K562 (cell line): ENCODE results near the gene BTAF1. TPM values are rescaled to one million over a fixed set of nuclear protein-coding genes. Genes with fewer than 3 reads are reported as not detected.

Experiments used
- ATAC-seq: fragments of 200-7000 bp; cut with Tn5 transposase; 3 replicates; pipeline ENCODE4 v1.9.1; 2020; ENCODE audit warnings: moderate library complexity
- BruUV-seq: library from RNA; stranded (reverse); fragments of 400-500 nt; replicated peaks from 2 replicates; lab custom pipeline; 2021; lab: Mats Ljungman, UMichigan
- CTCF ChIA-PET: fragments of 300-600 bp; formaldehyde crosslinking; extraction: SDS; loops from one replicate; lab custom pipeline; 2021; ENCODE audit warnings: low intra/inter-chr PET ratio; lab: Yijun Ruan, JAX
- POLR2A ChIA-PET: fragments of 300-600, 350-650 bp; sonication (Branson Sonifier 250); formaldehyde crosslinking; extraction: SDS; loops from one replicate; lab custom pipeline; 2021; ENCODE audit warnings: antibody characterized with exemption, inconsistent platforms; lab: Yijun Ruan, JAX
- DNase-seq, 4 experiments: peaks; one replicate each; pipeline versions ENCODE4 v3.0.0 to v3.0.0-alpha.2; 2011 to 2018; ENCODE audit warnings: low spot score in 3 of 4, mixed read lengths in 3 of 4; ENCODE audit errors: extremely low read depth in 1 of 4
- FAIRE-seq: peaks from 2 replicates; lab custom pipeline; 2011; peaks lifted over from hg19 to GRCh38; lab: Jason Lieb, UNC
- H2AFZ ChIP-seq: 2 replicates; pipeline ENCODE4 v1.6.0; 2011; ENCODE audit warnings: low read depth, low read length, control low read depth, inconsistent platforms
- H3K27ac ChIP-seq: fragments of 200-600 bp; 3 replicates; pipeline ENCODE4 v1.8.0; 2011; ENCODE audit warnings: low read depth, mild to moderate bottlenecking, control low read depth, inconsistent platforms, low read length, moderate library complexity, mixed read lengths; ENCODE audit errors: extremely low read depth
- H3K27me3 ChIP-seq, 2 experiments: fragments of 300-600 bp in 1 of 2; 2 replicates in 1 of 2; 3 replicates in 1 of 2; pipeline versions ENCODE4 v1.6.0 to v1.8.0; 2011; ENCODE audit warnings: inconsistent platforms in 2 of 2, low read length in 2 of 2, mild to moderate bottlenecking in 1 of 2, mixed read lengths in 1 of 2, moderate library complexity in 1 of 2; ENCODE audit not compliant: control insufficient read depth in 2 of 2, insufficient read depth in 2 of 2
- H3K36me3 ChIP-seq: fragments of 300-600 bp; 3 replicates; pipeline ENCODE4 v1.8.0; 2011; ENCODE audit warnings: mild to moderate bottlenecking, low read length, inconsistent platforms; ENCODE audit not compliant: control insufficient read depth, insufficient read depth
- H3K4me1 ChIP-seq, 2 experiments: fragments of 200-600 bp in 1 of 2; replicated peaks in 1 of 2; 2 replicates in 1 of 2; 3 replicates in 1 of 2; pipeline versions ENCODE4 v1.5.1 to v1.8.0; 2011; ENCODE audit warnings: inconsistent platforms in 2 of 2, low read length in 2 of 2, mild to moderate bottlenecking in 1 of 2, mixed read lengths in 1 of 2, moderate library complexity in 1 of 2; ENCODE audit not compliant: control insufficient read depth in 2 of 2, insufficient read depth in 2 of 2
- H3K4me2 ChIP-seq: 2 replicates; pipeline ENCODE4 v1.6.1; 2011; ENCODE audit warnings: low read length, control low read depth, inconsistent platforms, mixed read lengths; ENCODE audit not compliant: insufficient read depth
- H3K4me3 ChIP-seq: fragments of 200-600 bp; sonication (generic), shearing (Covaris generic); 2 replicates; pipeline ENCODE4 v1.5.1; 2016; ENCODE audit warnings: control low read depth, inconsistent platforms
- H3K79me2 ChIP-seq: fragments of 200-600 bp; 3 replicates; pipeline ENCODE4 v1.8.0; 2011; ENCODE audit warnings: low read length, inconsistent platforms; ENCODE audit not compliant: control insufficient read depth, insufficient read depth
- H3K9ac ChIP-seq, 2 experiments: 2 replicates each; pipeline versions ENCODE4 v1.6.0 to v1.6.1; 2011; ENCODE audit warnings: low read depth in 2 of 2, low read length in 2 of 2, control low read depth in 1 of 2, inconsistent platforms in 1 of 2, mild to moderate bottlenecking in 1 of 2, mixed read lengths in 1 of 2; ENCODE audit not compliant: insufficient read depth in 1 of 2
- H3K9me1 ChIP-seq: one replicate; pipeline ENCODE4 v1.6.0; 2011; ENCODE audit warnings: inconsistent platforms, mild to moderate bottlenecking, low read length, moderate library complexity; ENCODE audit not compliant: control insufficient read depth, insufficient read depth
- H3K9me3 ChIP-seq: replicated peaks from 2 replicates; pipeline ENCODE4 v1.5.1; 2011; ENCODE audit warnings: low read depth, low read length, inconsistent platforms; ENCODE audit not compliant: control insufficient read depth, insufficient read depth
- H4K20me1 ChIP-seq: replicated peaks from 2 replicates; pipeline ENCODE4 v1.6.1; 2011; ENCODE audit warnings: low read length, inconsistent platforms, mixed read lengths; ENCODE audit not compliant: control insufficient read depth, insufficient read depth
- CHD2 ChIP-seq: IDR thresholded peaks from 2 replicates; pipeline ENCODE4 v1.6.1; 2011; ENCODE audit warnings: low read depth, low read length
- DIDO1 ChIP-seq: fragments of 450-650 bp; IDR thresholded peaks from 2 replicates; pipeline ENCODE4 v1.6.1; 2016; ENCODE audit warnings: low read depth, missing biosample characterization, missing genetic modification characterization
- EP300 ChIP-seq: IDR thresholded peaks from 2 replicates; pipeline ENCODE4 v1.6.1; 2012; ENCODE audit warnings: low read length, improper control_type of control experiment
- ERF ChIP-seq: fragments of 450-650 bp; formaldehyde crosslinking; IDR thresholded peaks from 2 replicates; pipeline ENCODE4 v1.4.0; 2020; ENCODE audit warnings: mild to moderate bottlenecking, mixed read lengths
- HEY1 ChIP-seq: fragments of 250-450 bp; sonication (Bioruptor Pico); IDR thresholded peaks from 2 replicates; pipeline ENCODE4 v1.5.0; 2020; ENCODE audit warnings: mild to moderate bottlenecking, moderate library complexity, borderline replicate concordance
- NFIC ChIP-seq: fragments of 450-650 bp; IDR thresholded peaks from 2 replicates; pipeline ENCODE4 v1.6.1; 2017; ENCODE audit warnings: mild to moderate bottlenecking, inconsistent platforms
- POLR3A ChIP-seq: IDR thresholded peaks from 2 replicates; pipeline ENCODE4 v1.6.1; 2011; ENCODE audit warnings: borderline replicate concordance, mild to moderate bottlenecking, moderate library complexity; ENCODE audit not compliant: insufficient read length, insufficient read depth; ENCODE audit errors: extremely low read depth
- POU5F1 ChIP-seq: fragments of 150-350 bp; IDR thresholded peaks from 2 replicates; pipeline ENCODE4 v1.6.1; 2014; ENCODE audit warnings: borderline replicate concordance, low read length, low read depth, mild to moderate bottlenecking; ENCODE audit not compliant: partially characterized antibody
- PYGO2 ChIP-seq: fragments of 450-650 bp; IDR thresholded peaks from 2 replicates; pipeline ENCODE4 v1.6.1; 2016; ENCODE audit warnings: mild to moderate bottlenecking, missing genetic modification characterization, moderate library complexity, missing compliant biosample characterization
- SIRT6 ChIP-seq: IDR thresholded peaks from one replicate; pipeline ENCODE4 v1.6.1; 2012; ENCODE audit warnings: low read depth, mild to moderate bottlenecking, control low read depth, inconsistent platforms, low read length, moderate library complexity
- WGBS: fragments of 100-300 bp; shearing (Covaris generic); methylation state at CpG from one replicate; pipeline ENCODE4 v1.1.6; 2016; ENCODE audit warnings: low coverage, mixed read lengths; ENCODE audit not compliant: insufficient coverage; ENCODE audit errors: missing lambda C conversion rate; 5-methylcytosine and 5-hydroxymethylcytosine counted together
- in situ Hi-C: fragments of 300-500 bp; cut with MboI; formaldehyde crosslinking; loops from 4 replicates; pipeline ENCODE4 v1.15.0; 2018; ENCODE audit warnings: inconsistent platforms, mixed read lengths
- intact Hi-C: fragments of 100-400 bp; cut with micrococcal nuclease; formaldehyde crosslinking; loops from 2 replicates; pipeline ENCODE4 v1.14.2; 2022
- polyA plus RNA-seq, 8 experiments: library from polyadenylated mRNA; depleted of rRNA in 4 of 8; stranded (reverse) in 5 of 8; unstranded in 3 of 8; fragments of >200 nt; fragmentation: Nextera tagmentation in 2 of 8; fragmentation: Illumina TruSeq in 1 of 8; extraction: Ambion mirVana in 2 of 8; extraction: Trizol in 1 of 8; gene quantifications; 2 replicates each; pipeline versions ENCODE4 v1.2.1 to v1.2.3, GENCODE V29; 2011 to 2014; ENCODE audit warnings: inconsistent platforms in 1 of 8, missing spikeins in 1 of 8
- total RNA-seq, 7 experiments: library from RNA; depleted of rRNA in 6 of 7; stranded (reverse); fragments of >200 nt in 6 of 7; fragmentation: Illumina TruSeq in 2 of 7; extraction: Trizol in 2 of 7; gene quantifications; 2 replicates each; pipeline versions ENCODE4 v1.2.1 to v1.2.3, GENCODE V29; 2011 to 2021; ENCODE audit warnings: low replicate concordance in 1 of 7
- TF ChIP-seq, protein P1 (sequence below): fragments of 450-650 bp; formaldehyde crosslinking; IDR thresholded peaks from 2 replicates; pipeline ENCODE4 v1.4.0; 2020; ENCODE audit warnings: mild to moderate bottlenecking, mixed read lengths

The BTAF1 gene
- total and polyA plus RNA-seq, 9 of the 15 experiments (the other 6 are each of a cell fraction or from before 2014, with no cell fraction given), result 6.6 to 70.7 (median 30.5) TPM

DNA sequence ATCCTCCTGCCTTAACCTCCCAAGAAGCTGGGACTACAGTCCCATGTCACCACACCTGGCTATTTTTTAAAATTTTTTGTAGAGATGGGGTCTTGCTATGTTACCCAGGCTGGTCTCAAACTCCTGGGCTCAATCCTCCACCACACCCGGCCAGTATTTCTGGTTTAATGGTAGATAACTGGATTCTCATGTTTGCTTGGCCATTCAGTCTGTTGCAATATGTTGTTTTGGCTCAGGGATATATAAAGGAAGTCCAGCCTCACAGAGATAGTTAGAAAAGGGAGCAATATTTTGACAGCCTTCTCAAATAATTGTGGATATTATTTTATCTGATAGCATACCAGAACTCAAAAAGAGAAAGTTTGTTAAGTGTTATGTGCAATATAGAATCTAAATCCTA is 82.4 kb downstream of the BTAF1 start:
- FAIRE-seq, result no peak
- H3K27me3 ChIP-seq, result no peaks in the 10 kb centered on the region
- H3K9me1 ChIP-seq, result no peaks in the 10 kb centered on the region
- no peak for ATAC-seq
- H2AFZ ChIP-seq, result no peak overlapping the region
- H3K27ac ChIP-seq, result no peak overlapping the region
- DNase-seq, result no peak
- H3K4me1 ChIP-seq, result no peaks in the 10 kb centered on the region; a peak in 1 of 5 replicates
- peaks cover 41% of the 10 kb centered on the region; the same call in 2 of the 3 replicates for H3K36me3 ChIP-seq
- no peak overlapping the region for H3K9ac ChIP-seq
- BruUV-seq, result no TSS peak
- no peaks in the 10 kb centered on the region for H4K20me1 ChIP-seq
- ChIA-PET POLR2A (no interaction called here), CTCF (no interaction called here)
- no peak overlapping the region for H3K4me3 ChIP-seq
- TF ChIP-seq POLR3A, result no peak
- TF ChIP-seq PYGO2 (tag), result no peak
- TF ChIP-seq DIDO1 (tag), result no peak
- TF ChIP-seq EP300, result no peak
- no peak for TF ChIP-seq POU5F1
- TF ChIP-seq NFIC, result no peak
- TF ChIP-seq ERF (CRISPR knock-in tag), result no peak
- TF ChIP-seq SIRT6, result no peak
- TF ChIP-seq, protein P1, sequence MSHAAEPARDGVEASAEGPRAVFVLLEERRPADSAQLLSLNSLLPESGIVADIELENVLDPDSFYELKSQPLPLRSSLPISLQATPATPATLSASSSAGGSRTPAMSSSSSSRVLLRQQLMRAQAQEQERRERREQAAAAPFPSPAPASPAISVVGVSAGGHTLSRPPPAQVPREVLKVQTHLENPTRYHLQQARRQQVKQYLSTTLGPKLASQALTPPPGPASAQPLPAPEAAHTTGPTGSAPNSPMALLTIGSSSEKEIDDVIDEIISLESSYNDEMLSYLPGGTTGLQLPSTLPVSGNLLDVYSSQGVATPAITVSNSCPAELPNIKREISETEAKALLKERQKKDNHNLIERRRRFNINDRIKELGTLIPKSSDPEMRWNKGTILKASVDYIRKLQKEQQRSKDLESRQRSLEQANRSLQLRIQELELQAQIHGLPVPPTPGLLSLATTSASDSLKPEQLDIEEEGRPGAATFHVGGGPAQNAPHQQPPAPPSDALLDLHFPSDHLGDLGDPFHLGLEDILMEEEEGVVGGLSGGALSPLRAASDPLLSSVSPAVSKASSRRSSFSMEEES (CRISPR knock-in tag), result no peak
- no peak for TF ChIP-seq CHD2
- no peak for TF ChIP-seq HEY1 (CRISPR knock-in tag)
- no peaks in the 10 kb centered on the region; the same call in 1 of the 2 replicates for H3K9me3 ChIP-seq
- intact Hi-C loops, result no loop called here
- H3K79me2 ChIP-seq, result no peaks in the 10 kb centered on the region
- in situ Hi-C loops, result no loop called here
- no peak overlapping the region for H3K4me2 ChIP-seq
- 81% methylated on average over 1 of the region's 1 CpG for WGBS
